CD14-positive monocyte (primary cell): Measurements from ENCODE around the gene DLEC1. TPM values are rescaled to one million over a fixed set of nuclear protein-coding genes. Genes with fewer than 3 reads are reported as not detected.

Source experiments
- DNase-seq, 3 donors: peaks; one replicate each; pipeline ENCODE4 v3.0.0-alpha.2; 2011 to 2022
- H2AFZ ChIP-seq: 2 replicates; pipeline ENCODE4 v1.6.0; 2012; ENCODE audit warnings: mild to moderate bottlenecking, low read depth, low read length, inconsistent platforms; ENCODE audit not compliant: insufficient read depth, poor library complexity, severe bottlenecking
- H3K27ac ChIP-seq, 2 donors: 1 replicate in 1 of 2; 2 replicates in 1 of 2; pipeline ENCODE4 v1.5.1; 2012 to 2013; ENCODE audit warnings: low read length in 2 of 2, control low read depth in 1 of 2, inconsistent platforms in 1 of 2, low read depth in 1 of 2, mild to moderate bottlenecking in 1 of 2
- H3K27me3 ChIP-seq, 2 donors: one replicate each; pipeline versions ENCODE4 v1.6.0 to v1.6.1; 2011 to 2013; ENCODE audit warnings: low read length in 2 of 2; ENCODE audit not compliant: control insufficient read depth in 2 of 2, insufficient read depth in 2 of 2
- H3K36me3 ChIP-seq, 2 donors: replicated peaks in 1 of 2; 1 replicate in 1 of 2; 2 replicates in 1 of 2; pipeline versions ENCODE4 v1.5.1 to v1.6.1; 2012 to 2013; ENCODE audit warnings: low read length in 2 of 2, control low read depth in 1 of 2, inconsistent platforms in 1 of 2, mild to moderate bottlenecking in 1 of 2; ENCODE audit not compliant: insufficient read depth in 2 of 2, control insufficient read depth in 1 of 2
- H3K4me1 ChIP-seq, 2 donors: 1 replicate in 1 of 2; 2 replicates in 1 of 2; pipeline versions ENCODE4 v1.5.1 to v1.6.1; 2012 to 2013; ENCODE audit warnings: low read length in 2 of 2, control low read depth in 1 of 2, inconsistent platforms in 1 of 2, mild to moderate bottlenecking in 1 of 2, moderate library complexity in 1 of 2; ENCODE audit not compliant: insufficient read depth in 2 of 2, control insufficient read depth in 1 of 2
- H3K4me2 ChIP-seq: replicated peaks from 2 replicates; pipeline ENCODE3; 2012; ENCODE audit warnings: low read length, moderate library complexity, mild to moderate bottlenecking; ENCODE audit not compliant: poor library complexity, severe bottlenecking; ENCODE audit errors: extremely low read depth
- H3K4me3 ChIP-seq, 3 experiments: fragments of 200-600 bp in 1 of 3; sonication (generic) in 1 of 3; replicated peaks in 1 of 3; 1 replicate in 2 of 3; 2 replicates in 1 of 3; pipeline ENCODE4 v1.5.1; 2011 to 2013; ENCODE audit warnings: low read length in 3 of 3, mild to moderate bottlenecking in 3 of 3, control low read depth in 2 of 3, low read depth in 2 of 3, inconsistent platforms in 1 of 3, moderate library complexity in 1 of 3
- H3K79me2 ChIP-seq: 2 replicates; pipeline ENCODE4 v1.6.0; 2012; ENCODE audit warnings: mild to moderate bottlenecking, control low read depth, inconsistent platforms, low read length, moderate library complexity; ENCODE audit not compliant: insufficient read depth
- H3K9ac ChIP-seq: 2 replicates; pipeline ENCODE4 v1.6.0; 2017; ENCODE audit warnings: low read length, mild to moderate bottlenecking; ENCODE audit not compliant: insufficient read depth, poor library complexity, severe bottlenecking
- H3K9me3 ChIP-seq, 2 donors: replicated peaks in 1 of 2; 1 replicate in 1 of 2; 2 replicates in 1 of 2; pipeline versions ENCODE4 v1.5.1 to v1.6.1; 2012 to 2013; ENCODE audit warnings: low read length in 2 of 2, control low read depth in 1 of 2; ENCODE audit not compliant: control insufficient read depth in 1 of 2, insufficient read depth in 1 of 2
- H4K20me1 ChIP-seq: 2 replicates; pipeline ENCODE4 v1.6.0; 2012; ENCODE audit warnings: mild to moderate bottlenecking, low read length, control low read depth, moderate library complexity; ENCODE audit not compliant: insufficient read depth
- H3K27ac Mint-ChIP-seq, 7 donors: one replicate each; pipeline ENCODE4 v1.8.0; 2020; ENCODE audit warnings: mild to moderate bottlenecking in 7 of 7, mixed read lengths in 7 of 7, moderate library complexity in 6 of 7, inconsistent platforms in 2 of 7
- H3K27me3 Mint-ChIP-seq, 3 donors: one replicate each; pipeline ENCODE4 v1.8.0; 2021 to 2022; ENCODE audit warnings: low read depth in 3 of 3, mild to moderate bottlenecking in 3 of 3, mixed read lengths in 3 of 3, moderate library complexity in 3 of 3, inconsistent platforms in 1 of 3
- H3K36me3 Mint-ChIP-seq, 2 donors: one replicate each; pipeline ENCODE4 v1.8.0; 2020; ENCODE audit warnings: mixed read lengths in 2 of 2, inconsistent platforms in 1 of 2, mild to moderate bottlenecking in 1 of 2
- H3K4me1 Mint-ChIP-seq: one replicate; pipeline ENCODE4 v1.8.0; 2020; ENCODE audit warnings: mild to moderate bottlenecking, mixed read lengths
- H3K4me3 Mint-ChIP-seq, 2 donors: one replicate each; pipeline ENCODE4 v1.8.0; 2020; ENCODE audit warnings: mild to moderate bottlenecking in 2 of 2, mixed read lengths in 2 of 2, moderate library complexity in 1 of 2
- H3K9me3 Mint-ChIP-seq, 7 donors: one replicate each; pipeline ENCODE4 v1.8.0; 2020 to 2022; ENCODE audit warnings: mixed read lengths in 7 of 7, mild to moderate bottlenecking in 6 of 7, moderate library complexity in 6 of 7, inconsistent platforms in 2 of 7
- CTCF ChIP-seq: fragments of 200-600 bp; IDR thresholded peaks from one replicate; pipeline ENCODE4 v1.8.0; 2022; ENCODE audit warnings: antibody characterized with exemption, mild to moderate bottlenecking
- WGBS: methylation state at CpG from one replicate; pipeline ENCODE4 v1.1.5; 2013; ENCODE audit warnings: missing lambda C conversion rate; ENCODE audit not compliant: insufficient coverage; 5-methylcytosine and 5-hydroxymethylcytosine counted together
- intact Hi-C, 2 donors: fragments of 100-400 bp; cut with micrococcal nuclease; formaldehyde crosslinking; loops; one replicate each; pipeline versions ENCODE4 v1.15.0 to v1.15.1; 2023
- polyA plus RNA-seq, 3 donors: library from polyadenylated mRNA; depleted of rRNA in 1 of 3; unstranded in 2 of 3; stranded (reverse) in 1 of 3; fragments of 300-500 nt in 2 of 3; fragments of >200 nt in 1 of 3; fragmentation: Illumina TruSeq in 2 of 3; gene quantifications; 1 replicate in 2 of 3; 2 replicates in 1 of 3; pipeline ENCODE4 v1.2.3, GENCODE V29; 2012 to 2021

Gene DLEC1
- polyA plus RNA-seq, 3 donors = 0.11 to 0.81 (median 0.14) TPM

- intact Hi-C loops = no loop called here
- TF ChIP-seq CTCF = no peak
- H3K4me3 ChIP-seq = no peak overlapping the region
- H3K4me1 ChIP-seq = peaks cover 18 to 19% of the 10 kb centered on the region in 2 donors
- H3K9ac ChIP-seq = no peak overlapping the region
- H3K79me2 ChIP-seq = no peaks in the 10 kb centered on the region
- Mint-ChIP-seq H3K36me3 (no peaks in the 10 kb centered on the region), H3K27ac (no peak overlapping the region), H3K4me1 (peaks cover 24% of the 10 kb centered on the region), H3K27me3 (peaks cover under 1 to 7% (median 4%) of the 10 kb centered on the region in 3 donors), H3K9me3 (no peaks in the 10 kb centered on the region), H3K4me3 (no peak overlapping the region)
- H3K27me3 ChIP-seq = no peaks in the 10 kb centered on the region
- no peak overlapping the region for H3K4me2 ChIP-seq
- no peaks in the 10 kb centered on the region for H4K20me1 ChIP-seq
- DNase-seq = peak in 1 of 3 donors; percentile 1
- H2AFZ ChIP-seq = no peak overlapping the region
- 95% methylated on average over 8 of the region's 9 CpGs for WGBS
- no peak overlapping the region for H3K27ac ChIP-seq
- no peaks in the 10 kb centered on the region for H3K36me3 ChIP-seq
- H3K9me3 ChIP-seq = no peaks in the 10 kb centered on the region
Observed at GRCh38 chr3:38098376-38098723, 59.3 kb downstream of the DLEC1 start.

DNA sequence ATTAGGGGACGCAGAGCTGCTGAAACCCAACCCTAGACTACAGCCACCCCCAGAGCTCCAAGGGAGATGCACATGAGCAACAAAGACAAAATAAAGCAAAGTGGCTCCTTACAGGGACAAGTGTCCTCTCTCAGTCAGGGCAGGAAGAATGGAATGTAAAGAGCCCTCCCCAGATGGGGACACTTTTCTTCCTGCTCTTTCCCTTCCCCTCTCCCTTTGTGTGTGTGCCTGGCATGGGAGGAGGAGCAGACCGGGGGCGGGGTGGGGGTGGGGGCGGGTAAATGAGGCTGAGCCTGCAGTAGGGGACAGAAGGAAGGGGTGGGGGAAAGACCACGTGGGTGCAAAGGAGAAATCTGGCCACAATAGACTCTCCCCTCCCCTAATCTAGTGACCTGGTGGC lies 60.5 kb downstream of the DLEC1 start:
- TF ChIP-seq CTCF = no peak
- intact Hi-C loops = no loop called here
- peaks cover 28% of the 10 kb centered on the region for H3K4me1 Mint-ChIP-seq
- DNase-seq = no peak
- Histone ChIP-seq H4K20me1 (no peaks in the 10 kb centered on the region), H2AFZ (no peak overlapping the region), H3K79me2 (no peaks in the 10 kb centered on the region), H3K4me2 (no peak overlapping the region), H3K4me3 (no peak overlapping the region), H3K9ac (no peak overlapping the region), H3K27me3 (no peaks in the 10 kb centered on the region), H3K27ac (no peak overlapping the region), H3K9me3 (no peaks in the 10 kb centered on the region), H3K4me1 (peaks cover 18 to 19% of the 10 kb centered on the region in 2 donors), H3K36me3 (no peaks in the 10 kb centered on the region)
- no peaks in the 10 kb centered on the region for H3K36me3 Mint-ChIP-seq
- H3K27ac Mint-ChIP-seq = no peak overlapping the region
- no peak overlapping the region for H3K4me3 Mint-ChIP-seq
- no peaks in the 10 kb centered on the region for H3K9me3 Mint-ChIP-seq
- H3K27me3 Mint-ChIP-seq = peaks cover 0 to 7% (median 4%) of the 10 kb centered on the region in 3 donors
- no CpG with 5 or more reads among the region's 5 CpGs for WGBS
